Stimulated activated CD8-positive, alpha-beta memory T cell treated with anti-CD3 and anti-CD28 coated beads, Interleukin-2, amount 100 ng/mL, for 1 hour (primary cell): ENCODE measurements around the gene ARHGAP24.

Source experiments
- DNase-seq, 2 donors: peaks; one replicate each; pipeline ENCODE4 v3.0.0-alpha.2; 2020; ENCODE audit warnings: low read depth in 2 of 2

ARHGAP24 gene

GRCh38 chr4:85697854-85698253 lies 222.9 kb downstream of the ARHGAP24 start:
- no peak for DNase-seq

- no peak for DNase-seq
Measured at GRCh38 chr4:85700362-85700761, 225.4 kb downstream of the ARHGAP24 start.

GRCh38 chr4:85701861-85702321 lies 226.9 kb downstream of the ARHGAP24 start:
- no peak for DNase-seq

GRCh38 chr4:85703096-85703495 lies 228.1 kb downstream of the ARHGAP24 start:
- DNase-seq: no peak

GRCh38 chr4:85707611-85708010 lies 232.7 kb downstream of the ARHGAP24 start:
- DNase-seq: no peak

- no peak for DNase-seq
Measured at GRCh38 chr4:85708468-85708867, 233.5 kb downstream of the ARHGAP24 start.

- no peak for DNase-seq
Measured at GRCh38 chr4:85713005-85713404, 238.1 kb downstream of the ARHGAP24 start.

- DNase-seq: no peak
Measured at GRCh38 chr4:85715991-85716737, 241.2 kb downstream of the ARHGAP24 start.

GRCh38 chr4:85717351-85717750 lies 242.4 kb downstream of the ARHGAP24 start:
- no peak for DNase-seq

GRCh38 chr4:85717847-85718246 lies 242.9 kb downstream of the ARHGAP24 start:
- no peak for DNase-seq

- no peak for DNase-seq
Measured at GRCh38 chr4:85720735-85721134, 245.8 kb downstream of the ARHGAP24 start.

- no peak for DNase-seq
Measured at GRCh38 chr4:85722401-85722800, 247.5 kb downstream of the ARHGAP24 start.

- DNase-seq: no peak
Measured at GRCh38 chr4:85722807-85723206, 247.9 kb downstream of the ARHGAP24 start.

- no peak for DNase-seq
Measured at GRCh38 chr4:85724791-85725563, 250.0 kb downstream of the ARHGAP24 start.

- DNase-seq: no peak
Measured at GRCh38 chr4:85725721-85726170, 250.8 kb downstream of the ARHGAP24 start.

GRCh38 chr4:85726555-85726954 lies 251.6 kb downstream of the ARHGAP24 start:
- DNase-seq: no peak

GRCh38 chr4:85728464-85728863 lies 253.5 kb downstream of the ARHGAP24 start:
- DNase-seq: no peak

GRCh38 chr4:85732124-85732523 lies 257.2 kb downstream of the ARHGAP24 start:
- DNase-seq: no peak

GRCh38 chr4:85733798-85734197 lies 258.8 kb downstream of the ARHGAP24 start:
- DNase-seq: no peak

- DNase-seq: no peak
Measured at GRCh38 chr4:85734424-85734831, 259.5 kb downstream of the ARHGAP24 start.

GRCh38 chr4:85736571-85736970 lies 261.6 kb downstream of the ARHGAP24 start:
- no peak for DNase-seq

GRCh38 chr4:85737254-85737653 lies 262.3 kb downstream of the ARHGAP24 start:
- DNase-seq: no peak

- no peak for DNase-seq
Measured at GRCh38 chr4:85738721-85739120, 263.8 kb downstream of the ARHGAP24 start.
